ENCODE measurements around the gene ETNK2.

ETNK2 gene

DNA sequence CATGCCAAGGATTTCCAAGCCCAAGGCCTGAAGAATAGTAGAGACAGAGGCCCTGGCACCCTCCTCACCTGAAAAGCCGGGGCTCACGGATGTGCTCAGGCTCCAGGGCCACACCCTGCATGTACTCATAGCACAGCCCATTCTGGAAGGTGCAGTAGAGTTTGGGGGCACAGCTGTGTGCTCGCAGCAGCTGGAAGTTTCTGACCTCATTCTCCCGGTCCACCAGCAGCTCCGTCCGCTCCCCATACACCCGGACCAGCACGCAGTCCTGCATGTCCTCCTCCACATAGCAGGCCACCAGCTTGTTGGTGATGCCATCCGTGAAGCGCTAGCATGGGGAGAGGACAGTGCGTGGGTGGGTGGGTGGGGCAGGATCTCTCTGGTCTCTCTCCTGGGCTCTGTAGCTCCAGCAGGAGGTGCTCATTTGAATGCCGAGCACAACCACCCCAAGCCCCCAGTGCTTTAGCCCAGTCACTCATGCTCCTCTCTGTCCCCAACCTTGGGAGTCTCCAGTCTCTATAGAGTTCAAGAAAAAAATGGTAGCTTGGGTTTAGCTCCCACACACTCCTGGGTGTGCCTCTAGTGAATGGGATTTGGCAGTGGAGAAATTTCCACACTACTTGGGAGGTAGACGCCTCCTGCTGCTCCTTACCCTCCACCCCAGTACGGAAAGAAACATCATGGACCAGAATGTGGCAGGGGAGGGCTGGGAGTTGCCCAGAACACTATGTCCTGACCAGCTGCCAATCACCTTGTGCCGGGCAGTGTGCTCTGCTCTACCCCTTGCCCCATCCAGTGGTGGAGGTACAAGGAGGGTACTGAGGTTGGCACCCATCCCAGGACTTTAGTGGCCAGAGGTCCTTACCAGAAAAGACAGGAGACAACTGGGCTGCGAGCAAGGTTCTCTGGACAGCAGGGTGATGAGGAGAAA lies 1.9 kb downstream of the ETNK2 start:
- Histone ChIP-seq H2BK120ac (ENCODE audit: low read depth, low read length) (no peak overlapping the region), H3K4me2 (ENCODE audit: low read length, poor library complexity, severe bottlenecking) (no peak overlapping the region), H3K9me3 (ENCODE audit: control insufficient read depth, low read length) (no peaks in the 10 kb centered on the region), H2AFZ (ENCODE audit: low read depth, low read length) (no peak overlapping the region), H3K14ac (ENCODE audit: low read length in 2 of 2) (no peak overlapping the region), H4K8ac (ENCODE audit: low read length) (no peak overlapping the region), H3K36me3 (ENCODE audit: control insufficient read depth in 1 of 2, insufficient read depth in 2 of 2, low read depth in 1 of 2, low read length in 2 of 2) (peaks cover 0 to 4% of the 10 kb centered on the region in 2 experiments), H2BK15ac (ENCODE audit: low read depth, poor library complexity, severe bottlenecking) (no peak overlapping the region), H4K91ac (ENCODE audit: low read length) (no peak overlapping the region), H2AK5ac (ENCODE audit: low read length, severe bottlenecking) (no peak overlapping the region), H3K27me3 (ENCODE audit: control insufficient read depth in 1 of 2, insufficient read depth in 1 of 2, low read length in 2 of 2) (peaks cover 3 to 65% of the 10 kb centered on the region in 2 experiments), H2BK5ac (ENCODE audit: low read depth, low read length, poor library complexity, severe bottlenecking) (no peak overlapping the region), H3K27ac (ENCODE audit: low read length, poor library complexity, severe bottlenecking) (no peak overlapping the region), H3K4me1 (ENCODE audit: control insufficient read depth, insufficient read depth, low read depth, low read length) (peaks cover 17% of the 10 kb centered on the region), H3K4ac (ENCODE audit: low read depth in 1 of 2, low read length in 2 of 2) (no peak overlapping the region), H2BK12ac (ENCODE audit: low read length in 2 of 2) (no peak overlapping the region), H3K23ac (ENCODE audit: low read length in 2 of 2) (no peak overlapping the region), H3K4me3 (ENCODE audit: insufficient read depth in 1 of 2, low read depth in 1 of 2, low read length in 2 of 2) (no peak overlapping the region), H3K18ac (ENCODE audit: low read depth in 1 of 2, low read length in 2 of 2) (no peak overlapping the region), H3K79me1 (replicated peaks; ENCODE audit: low read length, poor library complexity, severe bottlenecking) (no peaks in the 10 kb centered on the region), H3K9ac (ENCODE audit: low read length) (no peak overlapping the region)
- 96% methylated on average over 12 of the region's 16 CpGs for WGBS
- no peak for DNase-seq

DNA sequence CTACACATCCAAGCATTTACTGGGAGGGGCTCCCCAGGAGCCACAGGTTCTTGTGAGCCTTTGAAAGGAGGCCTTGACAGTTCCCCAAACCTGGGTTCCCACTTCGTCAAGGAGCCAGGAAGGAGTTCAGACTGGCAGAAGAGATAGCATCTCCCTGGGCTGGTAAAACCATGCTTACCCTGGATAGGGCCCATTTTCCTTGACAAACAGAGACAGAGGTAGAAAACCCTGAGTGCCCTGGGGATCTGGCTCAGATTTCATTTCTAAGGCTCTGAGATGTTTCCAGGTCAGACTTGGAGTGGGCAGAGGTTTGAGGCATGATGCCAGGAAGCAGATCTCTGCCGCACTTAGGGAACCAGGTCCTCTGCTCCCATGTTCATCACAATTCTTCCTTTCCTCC lies 2.7 kb downstream of the ETNK2 start:
- no peak for DNase-seq
- Histone ChIP-seq H3K79me1 (replicated peaks; ENCODE audit: low read length, poor library complexity, severe bottlenecking) (no peaks in the 10 kb centered on the region), H3K9me3 (ENCODE audit: control insufficient read depth, low read length) (no peaks in the 10 kb centered on the region), H2BK12ac (ENCODE audit: low read length in 2 of 2) (no peak overlapping the region), H3K4me3 (ENCODE audit: insufficient read depth in 1 of 2, low read depth in 1 of 2, low read length in 2 of 2) (no peak overlapping the region), H2BK5ac (ENCODE audit: low read depth, low read length, poor library complexity, severe bottlenecking) (no peak overlapping the region), H4K91ac (ENCODE audit: low read length) (no peak overlapping the region), H4K8ac (ENCODE audit: low read length) (no peak overlapping the region), H2BK120ac (ENCODE audit: low read depth, low read length) (no peak overlapping the region), H2AFZ (ENCODE audit: low read depth, low read length) (no peak overlapping the region), H3K14ac (ENCODE audit: low read length in 2 of 2) (no peak overlapping the region), H3K36me3 (ENCODE audit: control insufficient read depth in 1 of 2, insufficient read depth in 2 of 2, low read depth in 1 of 2, low read length in 2 of 2) (peaks cover 0 to 4% of the 10 kb centered on the region in 2 experiments), H2BK15ac (ENCODE audit: low read depth, poor library complexity, severe bottlenecking) (no peak overlapping the region), H2AK5ac (ENCODE audit: low read length, severe bottlenecking) (no peak overlapping the region), H3K18ac (ENCODE audit: low read depth in 1 of 2, low read length in 2 of 2) (no peak overlapping the region), H3K4ac (ENCODE audit: low read depth in 1 of 2, low read length in 2 of 2) (no peak overlapping the region), H3K27me3 (ENCODE audit: control insufficient read depth in 1 of 2, insufficient read depth in 1 of 2, low read length in 2 of 2) (peaks cover 0 to 58% of the 10 kb centered on the region in 2 experiments), H3K9ac (ENCODE audit: low read length) (no peak overlapping the region), H3K4me1 (ENCODE audit: control insufficient read depth, insufficient read depth, low read depth, low read length) (peaks cover 17% of the 10 kb centered on the region), H3K23ac (ENCODE audit: low read length in 2 of 2) (no peak overlapping the region), H3K4me2 (ENCODE audit: low read length, poor library complexity, severe bottlenecking) (no peak overlapping the region), H3K27ac (ENCODE audit: low read length, poor library complexity, severe bottlenecking) (no peak overlapping the region)
- WGBS: 86% methylated on average over 2 of the region's 2 CpGs

DNA sequence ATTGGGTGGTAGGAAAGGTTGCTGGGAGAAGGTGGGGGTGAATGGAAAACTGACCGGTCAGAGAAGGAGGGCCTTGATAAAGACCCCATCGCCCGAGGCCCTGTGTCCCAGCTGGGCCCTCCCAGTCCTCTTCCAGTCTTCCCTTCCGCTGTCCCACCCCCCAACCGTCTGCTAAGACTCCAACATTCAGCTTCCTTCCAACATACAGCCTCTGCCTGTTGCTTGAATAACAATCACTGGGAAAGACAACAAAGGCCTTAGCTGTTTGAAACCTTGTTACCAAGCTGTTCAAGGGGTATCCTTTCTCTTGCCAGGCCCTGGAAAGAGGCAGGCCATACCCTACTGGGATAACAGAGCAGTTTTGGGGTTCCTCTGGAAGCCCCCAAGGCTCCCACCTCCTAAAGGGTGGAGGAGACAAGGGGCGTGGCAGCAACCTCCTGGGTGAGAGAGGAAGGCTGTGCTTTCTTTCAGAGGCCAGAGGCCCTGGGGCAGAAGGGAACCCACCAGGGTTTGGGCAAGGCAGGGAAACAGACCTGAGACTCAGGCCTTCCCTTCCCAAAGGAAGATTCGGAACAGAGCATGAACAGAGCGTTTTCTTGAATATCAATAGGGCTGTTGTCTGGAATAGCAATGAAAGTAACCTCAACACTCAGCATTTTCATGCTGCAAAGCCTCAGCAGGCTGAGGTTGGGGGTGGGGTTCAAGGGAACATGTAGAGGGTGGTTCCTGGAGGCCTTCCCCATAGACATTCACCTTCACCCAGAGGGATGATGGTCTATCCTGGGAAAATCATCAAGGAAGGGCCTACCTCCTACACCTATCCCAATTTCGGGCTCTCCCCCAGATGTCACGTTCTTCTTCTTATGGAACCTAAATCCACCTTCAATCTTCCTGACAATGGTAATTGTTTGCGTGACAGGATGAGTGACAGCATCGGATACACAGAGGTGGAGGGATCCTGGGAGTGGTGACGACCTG lies 4.1 kb downstream of the ETNK2 start:
- Histone ChIP-seq H3K4ac (ENCODE audit: low read depth in 1 of 2, low read length in 2 of 2) (no peak overlapping the region), H3K9me3 (ENCODE audit: control insufficient read depth, low read length) (no peaks in the 10 kb centered on the region), H3K4me1 (ENCODE audit: control insufficient read depth, insufficient read depth, low read depth, low read length) (peaks cover 16% of the 10 kb centered on the region), H3K79me1 (replicated peaks; ENCODE audit: low read length, poor library complexity, severe bottlenecking) (no peaks in the 10 kb centered on the region), H3K18ac (ENCODE audit: low read depth in 1 of 2, low read length in 2 of 2) (no peak overlapping the region), H3K36me3 (ENCODE audit: control insufficient read depth in 1 of 2, insufficient read depth in 2 of 2, low read depth in 1 of 2, low read length in 2 of 2) (peaks cover 0 to 4% of the 10 kb centered on the region in 2 experiments), H3K4me3 (ENCODE audit: insufficient read depth in 1 of 2, low read depth in 1 of 2, low read length in 2 of 2) (no peak overlapping the region), H2BK5ac (ENCODE audit: low read depth, low read length, poor library complexity, severe bottlenecking) (no peak overlapping the region), H3K23ac (ENCODE audit: low read length in 2 of 2) (no peak overlapping the region), H3K9ac (ENCODE audit: low read length) (no peak overlapping the region), H3K27me3 (ENCODE audit: control insufficient read depth in 1 of 2, insufficient read depth in 1 of 2, low read length in 2 of 2) (peaks cover 0 to 47% of the 10 kb centered on the region in 2 experiments), H4K91ac (ENCODE audit: low read length) (no peak overlapping the region), H3K4me2 (ENCODE audit: low read length, poor library complexity, severe bottlenecking) (no peak overlapping the region), H2BK120ac (ENCODE audit: low read depth, low read length) (no peak overlapping the region), H3K14ac (ENCODE audit: low read length in 2 of 2) (no peak overlapping the region), H4K8ac (ENCODE audit: low read length) (no peak overlapping the region), H2BK15ac (ENCODE audit: low read depth, poor library complexity, severe bottlenecking) (no peak overlapping the region), H2BK12ac (ENCODE audit: low read length in 2 of 2) (no peak overlapping the region), H2AFZ (ENCODE audit: low read depth, low read length) (no peak overlapping the region), H3K27ac (ENCODE audit: low read length, poor library complexity, severe bottlenecking) (no peak overlapping the region), H2AK5ac (ENCODE audit: low read length, severe bottlenecking) (no peak overlapping the region)
- WGBS: 66% methylated on average over 12 of the region's 13 CpGs
- DNase-seq: no peak

DNA sequence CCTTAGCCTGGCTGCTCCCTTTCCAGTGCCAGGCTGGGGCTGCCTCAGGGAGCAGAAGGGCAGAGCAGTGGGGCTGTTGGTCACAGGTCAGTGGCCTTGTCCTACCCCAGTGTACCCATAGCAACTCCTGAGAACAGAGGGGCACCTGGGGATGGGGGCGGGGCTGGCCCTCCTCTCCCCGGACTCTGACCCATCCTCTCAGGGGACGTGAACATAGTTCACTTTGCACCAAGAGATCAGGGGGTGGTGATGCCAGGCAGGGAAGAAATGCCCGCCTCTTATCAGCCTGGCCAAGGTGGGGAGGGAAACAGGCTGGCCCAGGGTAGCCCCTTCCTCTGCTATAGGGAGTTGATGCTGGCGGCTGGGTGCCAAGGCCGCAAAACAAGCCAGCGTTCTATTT lies 4.9 kb downstream of the ETNK2 start:
- no peak overlapping the region for H2AFZ ChIP-seq (ENCODE audit: low read depth, low read length)
- WGBS: 83% methylated on average over 7 of the region's 7 CpGs
- H2BK12ac ChIP-seq (ENCODE audit: low read length in 2 of 2): no peak overlapping the region
- H3K27me3 ChIP-seq (ENCODE audit: control insufficient read depth in 1 of 2, insufficient read depth in 1 of 2, low read length in 2 of 2): peaks cover 0 to 47% of the 10 kb centered on the region in 2 experiments
- H2BK5ac ChIP-seq (ENCODE audit: low read depth, low read length, poor library complexity, severe bottlenecking): no peak overlapping the region
- no peaks in the 10 kb centered on the region for H3K9me3 ChIP-seq (ENCODE audit: control insufficient read depth, low read length)
- no peak overlapping the region for H3K4me2 ChIP-seq (ENCODE audit: low read length, poor library complexity, severe bottlenecking)
- no peak overlapping the region for H2BK15ac ChIP-seq (ENCODE audit: low read depth, poor library complexity, severe bottlenecking)
- no peak overlapping the region for H3K23ac ChIP-seq (ENCODE audit: low read length in 2 of 2)
- H3K4me1 ChIP-seq (ENCODE audit: control insufficient read depth, insufficient read depth, low read depth, low read length): peaks cover 10% of the 10 kb centered on the region
- no peak overlapping the region for H3K27ac ChIP-seq (ENCODE audit: low read length, poor library complexity, severe bottlenecking)
- H2AK5ac ChIP-seq (ENCODE audit: low read length, severe bottlenecking): no peak overlapping the region
- no peak overlapping the region for H3K4ac ChIP-seq (ENCODE audit: low read depth in 1 of 2, low read length in 2 of 2)
- H3K36me3 ChIP-seq (ENCODE audit: control insufficient read depth in 1 of 2, insufficient read depth in 2 of 2, low read depth in 1 of 2, low read length in 2 of 2): peaks cover 0 to 4% of the 10 kb centered on the region in 2 experiments
- H3K9ac ChIP-seq (ENCODE audit: low read length): no peak overlapping the region
- no peak for DNase-seq
- H3K79me1 ChIP-seq (replicated peaks; ENCODE audit: low read length, poor library complexity, severe bottlenecking): no peaks in the 10 kb centered on the region
- H3K4me3 ChIP-seq (ENCODE audit: insufficient read depth in 1 of 2, low read depth in 1 of 2, low read length in 2 of 2): no peak overlapping the region
- H3K14ac ChIP-seq (ENCODE audit: low read length in 2 of 2): no peak overlapping the region
- H2BK120ac ChIP-seq (ENCODE audit: low read depth, low read length): no peak overlapping the region
- H3K18ac ChIP-seq (ENCODE audit: low read depth in 1 of 2, low read length in 2 of 2): no peak overlapping the region
- H4K91ac ChIP-seq (ENCODE audit: low read length): no peak overlapping the region
- no peak overlapping the region for H4K8ac ChIP-seq (ENCODE audit: low read length)
